HepG2 (cell line): ENCODE data around the gene DCDC2. TPM values are rescaled to one million over a fixed set of nuclear protein-coding genes. Genes with fewer than 3 reads are reported as not detected.

ENCODE experiments used
- ARID3A ChIP-seq: IDR thresholded peaks from 2 replicates; pipeline ENCODE4 v1.6.1; 2012; ENCODE audit warnings: low read depth, low read length, improper control_type of control experiment
- ATM ChIP-seq: fragments of 450-650 bp; IDR thresholded peaks from 2 replicates; pipeline ENCODE4 v1.7.1; 2017; ENCODE audit warnings: mild to moderate bottlenecking, borderline replicate concordance
- CREB1 ChIP-seq, 2 experiments: fragments of 450-650 bp in 1 of 2; IDR thresholded peaks; 2 replicates each; pipeline ENCODE4 v1.6.1; 2016 to 2017; ENCODE audit warnings: control low read depth in 1 of 2, mild to moderate bottlenecking in 1 of 2, missing compliant biosample characterization in 1 of 2, missing genetic modification characterization in 1 of 2
- DPF2 ChIP-seq: sonication (generic); formaldehyde crosslinking; IDR thresholded peaks from 2 replicates; pipeline ENCODE4 v1.4.0; 2020; ENCODE audit warnings: mild to moderate bottlenecking, low read depth, missing genetic modification reagents, borderline replicate concordance
- EP300 ChIP-seq, 3 experiments: sonication (generic) in 1 of 3; formaldehyde crosslinking in 1 of 3; IDR thresholded peaks; 2 replicates each; pipeline versions ENCODE4 v1.5.1 to v1.6.1; 2011 to 2020; ENCODE audit warnings: low read depth in 2 of 3, low read length in 2 of 3, borderline replicate concordance in 1 of 3, improper control_type of control experiment in 1 of 3, mild to moderate bottlenecking in 1 of 3, missing genetic modification reagents in 1 of 3, moderate library complexity in 1 of 3
- ERF ChIP-seq: IDR thresholded peaks from 2 replicates; pipeline ENCODE4 v1.6.1; 2018; ENCODE audit warnings: missing biosample characterization, missing genetic modification reagents
- HIVEP1 ChIP-seq: sonication (generic); formaldehyde crosslinking; IDR thresholded peaks from 2 replicates; pipeline ENCODE4 v1.4.0; 2020; ENCODE audit warnings: mild to moderate bottlenecking, missing genetic modification reagents
- HNF1B ChIP-seq: sonication (generic); formaldehyde crosslinking; IDR thresholded peaks from 2 replicates; pipeline ENCODE4 v1.5.1; 2020; ENCODE audit warnings: mild to moderate bottlenecking, moderate library complexity, missing genetic modification reagents
- KDM5A ChIP-seq: fragments of 200-600 bp; sonication (generic); IDR thresholded peaks from 2 replicates; pipeline ENCODE4 v1.7.0; 2018; ENCODE audit warnings: antibody characterized with exemption, mild to moderate bottlenecking, low read length, borderline replicate concordance
- KDM6A ChIP-seq: IDR thresholded peaks from 2 replicates; pipeline ENCODE4 v1.6.1; 2016; ENCODE audit warnings: low read depth
- MAF1 ChIP-seq: sonication (generic); formaldehyde crosslinking; IDR thresholded peaks from 2 replicates; pipeline ENCODE4 v1.5.0; 2020; ENCODE audit warnings: missing genetic modification reagents, borderline replicate concordance
- MIER3 ChIP-seq: IDR thresholded peaks from 2 replicates; pipeline ENCODE4 v1.6.1; 2016; ENCODE audit warnings: missing compliant biosample characterization, borderline replicate concordance
- MTA1 ChIP-seq: sonication (generic); formaldehyde crosslinking; IDR thresholded peaks from 2 replicates; pipeline ENCODE4 v1.4.0; 2020; ENCODE audit warnings: missing genetic modification reagents, mild to moderate bottlenecking, borderline replicate concordance
- MYNN ChIP-seq: sonication (generic); formaldehyde crosslinking; IDR thresholded peaks from 2 replicates; pipeline ENCODE4 v1.4.0; 2020; ENCODE audit warnings: mild to moderate bottlenecking, low read depth, missing genetic modification reagents
- NKX3-1 ChIP-seq: sonication (generic); formaldehyde crosslinking; IDR thresholded peaks from 2 replicates; pipeline ENCODE4 v1.5.0; 2020; ENCODE audit warnings: missing genetic modification reagents
- RAD21 ChIP-seq: fragments of 450-650 bp; formaldehyde crosslinking; IDR thresholded peaks from 2 replicates; pipeline ENCODE4 v1.5.0; 2020; ENCODE audit warnings: mild to moderate bottlenecking
- REPIN1 ChIP-seq: sonication (generic); formaldehyde crosslinking; IDR thresholded peaks from 2 replicates; pipeline ENCODE4 v1.8.0; 2022; ENCODE audit warnings: missing genetic modification reagents, low read depth, mild to moderate bottlenecking, borderline replicate concordance
- TFE3 ChIP-seq: IDR thresholded peaks from 2 replicates; pipeline ENCODE4 v1.6.1; 2016
- ZBTB20 ChIP-seq: sonication (generic); formaldehyde crosslinking; IDR thresholded peaks from 2 replicates; pipeline ENCODE4 v1.8.1; 2023; ENCODE audit warnings: missing genetic modification reagents, low read depth, mild to moderate bottlenecking, borderline replicate concordance
- ZC3H4 ChIP-seq: sonication (generic); formaldehyde crosslinking; IDR thresholded peaks from 2 replicates; pipeline ENCODE4 v1.4.0; 2020; ENCODE audit warnings: missing genetic modification reagents, borderline replicate concordance
- ZIK1 ChIP-seq: sonication (generic); formaldehyde crosslinking; IDR thresholded peaks from 2 replicates; pipeline ENCODE4 v1.5.0; 2020; ENCODE audit warnings: mild to moderate bottlenecking, low read depth, missing genetic modification reagents, borderline replicate concordance
- ZNF260 ChIP-seq: sonication (generic); formaldehyde crosslinking; IDR thresholded peaks from 2 replicates; pipeline ENCODE4 v1.4.0; 2020; ENCODE audit warnings: missing genetic modification reagents, low read depth, mild to moderate bottlenecking, borderline replicate concordance
- ZNF546 ChIP-seq: sonication (generic); formaldehyde crosslinking; conservative IDR thresholded peaks from 2 replicates; pipeline ENCODE4 v1.8.1; 2023; ENCODE audit warnings: mild to moderate bottlenecking, missing genetic modification reagents
- ZNF572 ChIP-seq: sonication (generic); formaldehyde crosslinking; IDR thresholded peaks from 2 replicates; pipeline ENCODE4 v1.5.1; 2020; ENCODE audit warnings: mild to moderate bottlenecking, missing genetic modification reagents
- ZNF75D ChIP-seq: sonication (generic); formaldehyde crosslinking; IDR thresholded peaks from 2 replicates; pipeline ENCODE4 v1.8.1; 2023; ENCODE audit warnings: missing genetic modification reagents, mild to moderate bottlenecking, borderline replicate concordance
- ZSCAN12 ChIP-seq: sonication (generic); formaldehyde crosslinking; IDR thresholded peaks from 2 replicates; pipeline ENCODE4 v1.9.0; 2021; ENCODE audit warnings: mild to moderate bottlenecking, missing genetic modification reagents
- polyA plus RNA-seq, 8 experiments: library from polyadenylated mRNA; depleted of rRNA in 3 of 8; stranded (reverse) in 7 of 8; unstranded in 1 of 8; fragments of >200 nt; fragmentation: Illumina TruSeq in 4 of 8; extraction: Trizol in 4 of 8; gene quantifications; 2 replicates each; pipeline versions ENCODE4 v1.2.1 to v1.2.3, GENCODE V29; 2011 to 2016; ENCODE audit warnings: low read depth in 4 of 8, missing spikeins in 1 of 8, mixed read lengths in 1 of 8; ENCODE audit not compliant: insufficient read depth in 1 of 8
- total RNA-seq, 5 experiments: library from RNA; depleted of rRNA; stranded (reverse); fragments of >200 nt; fragmentation: Illumina TruSeq; extraction: Trizol; gene quantifications; 2 replicates each; pipeline ENCODE4 v1.2.3, GENCODE V29; 2016; ENCODE audit warnings: low read depth in 1 of 5

The DCDC2 gene
- total and polyA plus RNA-seq, 2 of the 13 experiments (the other 11 are each of a cell fraction or from before 2014, with no cell fraction given): 9.0 to 36.2 TPM

- TF ChIP-seq TFE3 (CRISPR knock-in tag) (0 out of 2 replicates have a peak, but pooled peaks have one; percentile 16), MIER3 (CRISPR knock-in tag) (peak; percentile 25; the same call in 1 of the 2 replicates), MYNN (CRISPR knock-in tag) (no peak), HNF1B (CRISPR knock-in tag) (peak; percentile 82; the same call in 1 of the 2 replicates), KDM6A (peak; percentile 11; the same call in 1 of the 2 replicates), MTA1 (CRISPR knock-in tag) (no peak), ZIK1 (CRISPR knock-in tag) (no peak), HIVEP1 (CRISPR knock-in tag) (no peak), NKX3-1 (CRISPR knock-in tag) (no peak), ATM (no peak), RAD21 (peak; percentile 85), ARID3A (peak; percentile 83; the same call in 1 of the 2 replicates), ZNF75D (CRISPR knock-in tag) (no peak), MAF1 (CRISPR knock-in tag) (no peak), ZNF260 (CRISPR knock-in tag) (no peak), EP300 (IDR thresholded peaks at IDR 0.05; ENCODE audit: low read depth in 2 of 2, low read length in 2 of 2) (0 out of 4 replicates have a peak, but pooled peaks of 1 of the 2 experiments have one; percentile 3), EP300 (CRISPR knock-in tag; IDR thresholded peaks at IDR 0.05; ENCODE audit: borderline replicate concordance) (no peak), ZNF572 (CRISPR knock-in tag) (no peak), REPIN1 (CRISPR knock-in tag) (peak; percentile 44; the same call in 1 of the 2 replicates), ERF (0 out of 2 replicates have a peak, but pooled peaks have one; percentile 12), ZNF546 (CRISPR knock-in tag) (no peak), CREB1 (IDR thresholded peaks at IDR 0.05) (no peak), CREB1 (CRISPR knock-in tag; IDR thresholded peaks at IDR 0.05) (0 out of 2 replicates have a peak, but pooled peaks have one; percentile 22), ZBTB20 (CRISPR knock-in tag) (no peak), ZC3H4 (no peak), DPF2 (CRISPR knock-in tag) (0 out of 2 replicates have a peak, but pooled peaks have one; percentile 41), KDM5A (peak; percentile 79), ZSCAN12 (CRISPR knock-in tag) (no peak)
Measured at GRCh38 chr6:24205020-24205492, 152.8 kb downstream of the DCDC2 start (continued).
